ENCODE results near the gene CACNB4.

DNA sequence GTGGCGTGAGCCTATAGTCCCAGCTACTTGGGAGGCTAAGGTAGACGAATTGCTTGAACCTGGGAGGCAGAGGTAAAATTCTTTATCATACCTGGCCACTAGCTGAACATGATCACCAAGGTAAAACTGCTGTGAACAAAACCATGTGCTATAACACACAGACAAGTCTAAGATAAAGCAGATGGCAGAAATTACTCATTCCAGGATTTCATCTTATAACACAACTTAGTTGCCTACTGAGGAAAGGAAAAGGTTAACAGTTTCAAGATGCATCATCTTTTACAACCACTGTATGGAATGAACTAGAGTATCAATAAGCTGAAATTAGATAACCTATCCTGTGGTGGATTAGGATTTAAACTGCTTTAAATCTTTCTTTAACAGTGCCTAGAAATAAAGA is 278.9 kb downstream of the CACNB4 start:
- TF ChIP-seq MXI1 (conservative IDR thresholded peaks at IDR 0.05; ENCODE audit: poor library complexity, severe bottlenecking) (no peak), EP300 (conservative IDR thresholded peaks at IDR 0.05; ENCODE audit: poor library complexity, severe bottlenecking) (no peak), REST (IDR thresholded peaks at IDR 0.05; ENCODE audit: borderline replicate concordance) (no peak), EZH2 (IDR thresholded peaks at IDR 0.05; ENCODE audit: borderline replicate concordance, insufficient read depth, low read length, poor library complexity, severe bottlenecking) (no peak), SMC3 (conservative IDR thresholded peaks at IDR 0.05; ENCODE audit: poor library complexity) (no peak), POLR2AphosphoS5 (IDR thresholded peaks at IDR 0.05) (no peak), RAD21 (conservative IDR thresholded peaks at IDR 0.05) (no peak), TAF1 (IDR thresholded peaks at IDR 0.05; ENCODE audit: low read depth) (no peak)
- TF ChIP-seq, protein P1, sequence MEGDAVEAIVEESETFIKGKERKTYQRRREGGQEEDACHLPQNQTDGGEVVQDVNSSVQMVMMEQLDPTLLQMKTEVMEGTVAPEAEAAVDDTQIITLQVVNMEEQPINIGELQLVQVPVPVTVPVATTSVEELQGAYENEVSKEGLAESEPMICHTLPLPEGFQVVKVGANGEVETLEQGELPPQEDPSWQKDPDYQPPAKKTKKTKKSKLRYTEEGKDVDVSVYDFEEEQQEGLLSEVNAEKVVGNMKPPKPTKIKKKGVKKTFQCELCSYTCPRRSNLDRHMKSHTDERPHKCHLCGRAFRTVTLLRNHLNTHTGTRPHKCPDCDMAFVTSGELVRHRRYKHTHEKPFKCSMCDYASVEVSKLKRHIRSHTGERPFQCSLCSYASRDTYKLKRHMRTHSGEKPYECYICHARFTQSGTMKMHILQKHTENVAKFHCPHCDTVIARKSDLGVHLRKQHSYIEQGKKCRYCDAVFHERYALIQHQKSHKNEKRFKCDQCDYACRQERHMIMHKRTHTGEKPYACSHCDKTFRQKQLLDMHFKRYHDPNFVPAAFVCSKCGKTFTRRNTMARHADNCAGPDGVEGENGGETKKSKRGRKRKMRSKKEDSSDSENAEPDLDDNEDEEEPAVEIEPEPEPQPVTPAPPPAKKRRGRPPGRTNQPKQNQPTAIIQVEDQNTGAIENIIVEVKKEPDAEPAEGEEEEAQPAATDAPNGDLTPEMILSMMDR (IDR thresholded peaks at IDR 0.05; ENCODE audit: poor library complexity, severe bottlenecking), result no peak
